GM18873 (cell line): ENCODE data around the gene KLHL3.
"Not testable (repeated sequence)": the region's sequence is repeated elsewhere in the genome, so short reads cannot be mapped to it uniquely, and the experiment has no call there.

Experiments used
- ATAC-seq: cut with Tn5 transposase; IDR thresholded peaks from one replicate; pipeline ENCODE4 v1.9.1; 2021; ENCODE audit warnings: mild to moderate bottlenecking, moderate library complexity, moderate number of reproducible peaks; ENCODE audit not compliant: unreplicated experiment, low FRiP score

KLHL3 gene

GRCh38 chr5:137672001-137672400 lies 63.9 kb downstream of the KLHL3 start:
- ATAC-seq: no peak

DNA sequence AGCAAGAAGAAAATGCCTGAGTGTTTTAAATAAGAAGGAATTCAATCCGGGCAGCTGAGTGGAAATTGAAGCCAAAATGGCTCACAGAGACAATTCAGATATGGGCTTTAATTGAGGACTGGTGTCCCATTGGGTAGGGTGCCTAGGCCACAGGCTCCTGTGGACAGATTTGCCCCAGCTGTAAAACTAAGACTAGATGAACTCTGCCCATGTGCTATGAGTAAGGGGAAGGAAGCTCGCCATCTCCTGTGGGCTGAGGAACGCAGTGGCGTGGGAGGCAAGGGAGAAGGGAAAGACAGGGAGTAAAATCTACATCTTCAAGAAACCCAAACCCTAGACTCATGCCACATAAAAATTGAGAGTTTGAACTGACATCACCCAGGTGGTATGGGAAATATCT lies 66.1 kb downstream of the KLHL3 start:
- no peak for ATAC-seq

GRCh38 chr5:137668637-137669036 lies 67.3 kb downstream of the KLHL3 start:
- ATAC-seq: no peak

GRCh38 chr5:137667341-137667740 lies 68.5 kb downstream of the KLHL3 start:
- ATAC-seq: no peak

- no peak for ATAC-seq
Measured at GRCh38 chr5:137666901-137667300, 69.0 kb downstream of the KLHL3 start.

- ATAC-seq: no peak
Measured at GRCh38 chr5:137666461-137666850, 69.4 kb downstream of the KLHL3 start.

- ATAC-seq: peak; percentile 75
Measured at GRCh38 chr5:137665678-137666460, 70.0 kb downstream of the KLHL3 start.

- peak; percentile 75 for ATAC-seq
Measured at GRCh38 chr5:137660349-137660817, 75.5 kb downstream of the KLHL3 start.

DNA sequence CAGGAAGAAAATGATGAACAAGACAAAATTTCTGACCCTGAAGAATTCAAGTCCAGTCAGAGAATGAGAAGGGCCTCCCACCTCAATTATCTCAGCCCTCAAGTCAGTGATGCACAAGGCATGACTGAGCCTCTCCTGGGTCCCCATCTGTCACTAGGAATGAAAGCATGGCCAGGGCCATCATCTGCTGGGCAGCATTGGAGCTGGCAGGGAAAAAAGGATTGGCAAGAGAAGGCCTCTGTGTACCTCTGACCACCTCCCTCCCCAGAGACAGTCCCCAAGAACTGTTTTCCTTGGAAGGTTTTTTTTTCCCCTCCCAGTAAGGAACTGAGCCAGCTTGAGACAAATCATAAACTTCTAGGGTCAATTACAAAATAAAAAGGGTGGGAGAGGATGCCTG lies 76.7 kb downstream of the KLHL3 start:
- ATAC-seq: no peak

DNA sequence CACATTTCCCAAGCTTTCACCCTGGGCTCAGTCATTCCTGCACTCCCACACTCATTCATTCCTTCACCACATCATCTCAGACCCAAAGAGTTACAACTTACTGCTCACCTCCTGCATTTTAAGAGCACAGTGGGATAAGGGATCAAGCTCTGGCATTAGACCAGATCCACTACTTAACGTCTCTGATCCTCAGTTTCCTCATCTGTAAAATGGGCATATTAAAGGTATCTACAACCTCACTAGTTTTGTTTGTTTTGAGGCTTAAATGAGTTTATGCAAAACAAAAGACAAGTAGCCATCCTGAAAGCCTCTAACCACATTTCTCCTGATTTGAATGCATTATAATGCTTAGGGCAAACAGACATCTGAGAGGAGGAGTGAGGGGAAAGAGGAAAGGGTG lies 77.6 kb downstream of the KLHL3 start:
- no peak for ATAC-seq

DNA sequence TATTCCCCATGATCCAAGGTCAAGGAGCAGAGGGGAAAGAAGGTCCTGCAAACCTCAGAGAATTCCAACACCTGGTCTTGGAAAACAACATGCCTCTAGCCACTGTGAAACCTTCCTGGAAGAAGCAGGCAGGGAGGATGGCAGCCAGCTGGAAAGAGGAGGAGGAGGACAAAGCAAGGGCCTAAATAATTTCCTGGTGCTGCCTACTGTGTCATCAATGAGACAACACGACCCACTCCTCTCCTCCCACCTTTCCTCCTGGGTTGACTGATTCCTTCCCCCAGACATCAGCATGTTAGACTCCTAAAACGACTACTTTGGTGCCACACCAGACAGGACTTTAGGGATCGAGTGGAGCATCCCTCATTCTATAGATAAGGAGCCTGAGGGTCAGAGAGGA lies 78.8 kb downstream of the KLHL3 start:
- ATAC-seq: no peak

- ATAC-seq: no peak
Measured at GRCh38 chr5:137656558-137656957, 79.3 kb downstream of the KLHL3 start.

DNA sequence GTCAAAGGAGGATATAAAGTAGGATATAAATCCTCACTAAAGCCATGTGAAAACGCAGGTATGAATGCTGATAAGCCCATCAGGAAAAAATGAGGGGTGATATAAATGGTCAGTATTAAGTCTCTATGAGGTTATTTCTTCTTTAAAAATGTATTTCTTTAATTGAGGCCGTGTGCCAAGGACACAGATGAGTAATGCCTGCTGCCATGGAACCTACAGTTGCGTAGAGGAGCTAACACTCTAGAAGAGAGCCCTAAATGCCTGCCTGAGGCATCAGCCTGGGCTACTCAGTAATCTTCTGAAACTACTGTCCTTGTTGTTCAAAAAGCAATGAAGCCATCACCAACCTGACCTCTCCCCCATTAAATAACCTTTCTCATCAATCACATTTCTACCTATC lies 84.9 kb downstream of the KLHL3 start:
- no peak for ATAC-seq

GRCh38 chr5:137649228-137649935 lies 86.5 kb downstream of the KLHL3 start:
- no peak for ATAC-seq

DNA sequence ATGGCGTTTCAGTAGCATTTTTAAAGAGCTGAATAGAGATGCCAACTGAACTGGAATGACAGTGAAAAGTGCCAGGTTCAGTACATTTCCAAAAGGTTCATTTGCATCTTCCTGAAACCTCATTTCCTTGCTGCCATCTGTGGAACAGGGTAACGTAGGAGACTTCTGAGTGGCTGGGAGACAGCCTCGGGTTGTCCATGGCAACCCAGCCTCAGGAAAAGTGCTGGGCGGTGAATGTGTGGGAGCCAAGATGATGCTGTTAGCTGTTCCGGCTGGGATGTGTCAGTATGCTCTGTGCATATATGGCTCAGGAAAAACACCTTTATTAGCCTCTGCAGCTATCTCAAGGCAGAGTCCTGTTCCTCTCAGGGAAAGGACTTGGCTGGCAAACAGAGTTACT lies 87.5 kb downstream of the KLHL3 start:
- no peak for ATAC-seq

- ATAC-seq: no peak
Measured at GRCh38 chr5:137647401-137647800, 88.5 kb downstream of the KLHL3 start.

DNA sequence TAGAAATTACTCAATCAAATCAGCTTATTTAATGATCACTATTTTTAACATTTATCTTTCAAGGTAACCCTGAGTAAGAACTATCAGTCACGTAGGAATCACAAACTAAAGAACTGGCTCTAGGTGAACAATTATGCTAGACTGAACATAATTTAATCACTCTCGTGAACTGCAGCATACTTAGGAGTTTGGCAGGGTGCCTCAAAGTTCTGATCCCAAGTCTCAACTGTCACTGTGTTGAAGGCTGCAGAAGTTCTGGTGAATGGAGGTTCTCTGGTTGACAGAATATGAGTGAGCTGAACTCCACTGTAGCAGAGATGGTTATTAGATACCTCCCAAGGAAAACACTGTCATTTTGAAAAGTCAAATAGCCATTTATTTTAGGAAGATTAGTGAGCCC lies 89.1 kb downstream of the KLHL3 start:
- ATAC-seq: no peak

DNA sequence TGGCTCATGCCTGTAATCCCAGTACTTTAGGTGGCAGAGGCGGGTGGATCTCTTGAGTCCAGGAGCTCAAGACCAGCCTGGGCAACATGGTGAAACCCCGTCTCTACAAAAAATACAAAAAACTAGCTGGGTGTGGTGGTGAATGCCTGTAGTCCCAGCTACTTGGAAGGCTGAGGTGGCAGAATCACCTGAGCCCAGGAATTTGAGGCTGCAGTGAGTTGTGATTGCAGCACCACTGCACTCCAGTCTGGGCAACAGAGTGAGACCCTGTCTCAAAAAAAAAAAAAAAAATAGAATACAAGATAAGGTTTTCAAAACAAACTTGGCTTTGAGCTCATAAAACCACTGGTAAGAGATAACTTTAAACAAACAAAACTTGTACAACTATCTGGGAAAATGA lies 92.8 kb downstream of the KLHL3 start:
- not testable (repeated sequence) for ATAC-seq

DNA sequence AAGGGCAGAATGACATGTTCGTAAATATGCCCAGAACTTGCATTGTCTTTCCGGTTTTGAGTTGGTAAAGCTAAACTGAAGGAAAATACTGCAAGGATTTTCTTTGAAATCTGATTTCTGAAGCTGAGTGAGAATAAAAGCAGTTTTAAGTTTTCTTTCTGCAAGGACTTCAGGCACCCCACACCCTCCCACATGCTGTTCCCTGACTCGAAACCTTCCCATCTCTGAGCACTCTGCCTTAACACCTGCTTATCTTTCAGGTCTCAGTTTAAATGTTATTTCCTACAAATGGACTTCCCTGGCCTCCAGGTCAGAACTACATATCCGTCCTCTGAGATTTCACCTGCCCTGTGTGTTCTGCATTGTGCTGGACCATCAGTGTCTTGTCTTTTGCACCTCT lies 93.8 kb downstream of the KLHL3 start:
- ATAC-seq: no peak

GRCh38 chr5:137641148-137641547 lies 94.7 kb downstream of the KLHL3 start:
- ATAC-seq: no peak

DNA sequence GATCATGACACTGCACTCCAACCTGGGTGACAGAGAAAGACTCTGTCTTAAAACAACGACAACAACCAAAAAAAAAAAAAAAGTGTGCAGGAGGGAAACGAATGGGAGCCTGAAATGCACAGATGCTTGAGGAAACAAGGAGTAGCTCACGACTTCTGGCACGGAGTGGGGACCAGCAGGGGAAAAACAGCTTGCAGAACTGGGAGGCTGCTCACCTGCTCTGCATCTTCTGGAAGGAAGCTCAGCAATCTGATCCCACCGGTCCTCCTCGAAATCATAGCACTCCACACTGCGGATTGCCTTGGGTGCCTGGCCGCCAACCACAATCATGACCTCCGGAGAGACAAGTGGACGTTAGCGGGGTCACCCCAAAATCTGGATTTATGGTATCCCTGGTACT lies 96.2 kb downstream of the KLHL3 start:
- no peak for ATAC-seq

DNA sequence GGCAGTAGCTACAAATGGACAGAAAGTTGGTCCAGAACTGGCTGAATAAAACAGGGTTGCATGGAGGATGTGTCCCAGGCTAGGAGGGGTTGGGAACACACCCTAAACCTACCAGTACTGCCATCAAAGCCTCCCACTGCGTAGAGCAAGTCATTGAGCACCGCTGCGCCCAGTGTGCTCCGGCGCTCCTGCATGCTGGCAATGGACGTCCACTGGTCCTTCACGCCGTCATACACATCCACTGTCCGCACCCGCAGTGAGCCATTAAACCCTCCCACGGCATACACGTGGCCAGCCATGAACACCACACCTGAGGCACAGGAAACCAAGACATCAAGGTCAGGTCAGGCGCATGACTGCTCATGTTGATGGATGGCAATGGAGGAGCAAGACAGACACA lies 97.0 kb downstream of the KLHL3 start:
- ATAC-seq: no peak
